ENCODE data around the gene WEE1. TPM values are rescaled to one million over a fixed set of nuclear protein-coding genes. Genes with fewer than 3 reads are reported as not detected.
"Not testable (repeated sequence)": the region's sequence is repeated elsewhere in the genome, so short reads cannot be mapped to it uniquely, and the experiment has no call there.

WEE1 gene
- 10 to 100 TPM; 89.4 to 93.1 (median 91.1) TPM for polyA plus RNA-seq (ENCODE audit: insufficient read length in 3 of 3)

DNA sequence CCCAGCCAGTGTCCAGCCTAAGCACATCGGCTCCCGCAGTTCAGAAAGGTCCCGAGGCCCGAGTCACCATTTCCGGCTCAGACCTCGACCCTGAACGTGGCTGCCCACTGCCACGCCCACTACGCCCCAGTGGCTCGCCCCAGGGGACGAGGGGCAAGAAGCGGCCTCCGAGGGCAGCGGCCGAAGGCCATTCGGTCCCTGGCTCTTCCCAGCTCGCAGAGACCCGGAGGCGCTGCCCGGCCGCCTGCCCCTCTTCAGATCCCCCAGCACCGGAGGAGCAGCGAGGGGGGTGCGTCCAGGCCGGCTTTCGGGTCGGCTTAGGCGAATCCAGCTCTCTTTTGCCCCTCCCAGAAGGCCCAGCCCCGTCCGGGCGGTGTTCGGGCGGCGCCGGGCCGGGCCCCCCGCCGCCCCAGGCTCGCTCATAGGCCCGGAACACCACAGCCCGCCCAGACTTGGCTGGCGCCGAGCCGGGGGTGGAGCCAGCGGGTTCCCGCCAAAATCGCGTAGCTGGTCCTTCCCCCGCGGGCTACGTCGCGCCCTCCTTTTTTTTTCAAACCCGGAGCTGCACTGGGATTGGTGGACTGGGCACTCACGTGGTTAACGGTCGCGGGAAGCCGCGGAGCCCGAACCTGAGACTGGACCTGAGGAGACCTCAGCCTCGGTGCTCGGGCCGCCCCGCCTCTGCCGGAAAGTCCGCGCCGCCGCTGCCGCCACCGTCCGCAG lies at the start of gene WEE1:
Gene WEE1, plus strand, starts transcription at position 619 of the 723 bp plus-strand sequence. CDS start 264 bp downstream, outside the sequence.
- peak; percentile 89 to 96 (median 93) for DNase-seq (ENCODE audit: low read depth in 3 of 3, low spot score in 2 of 3)

DNA sequence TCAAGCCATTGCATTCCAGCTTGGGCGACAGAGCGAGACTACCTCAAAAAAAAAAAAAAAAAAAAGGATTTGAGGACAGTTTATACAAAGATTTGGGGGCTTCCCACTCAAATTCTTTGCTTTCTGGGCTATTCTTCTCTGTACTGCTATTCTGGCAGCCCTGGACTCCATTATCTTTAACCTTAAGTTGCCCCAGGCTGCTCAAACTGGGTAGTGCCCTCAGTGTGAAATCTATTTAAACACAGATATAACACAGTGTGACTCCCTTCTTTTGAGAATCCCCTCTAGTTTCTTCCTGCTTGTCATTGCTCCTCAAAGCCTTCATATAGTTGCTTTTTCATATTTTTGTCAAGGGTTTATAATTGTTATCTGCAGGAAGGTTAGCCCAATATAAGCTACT lies 49.5 kb upstream of the WEE1 start:
- DNase-seq (ENCODE audit: low read depth in 3 of 3, low spot score in 2 of 3), result no peak

DNA sequence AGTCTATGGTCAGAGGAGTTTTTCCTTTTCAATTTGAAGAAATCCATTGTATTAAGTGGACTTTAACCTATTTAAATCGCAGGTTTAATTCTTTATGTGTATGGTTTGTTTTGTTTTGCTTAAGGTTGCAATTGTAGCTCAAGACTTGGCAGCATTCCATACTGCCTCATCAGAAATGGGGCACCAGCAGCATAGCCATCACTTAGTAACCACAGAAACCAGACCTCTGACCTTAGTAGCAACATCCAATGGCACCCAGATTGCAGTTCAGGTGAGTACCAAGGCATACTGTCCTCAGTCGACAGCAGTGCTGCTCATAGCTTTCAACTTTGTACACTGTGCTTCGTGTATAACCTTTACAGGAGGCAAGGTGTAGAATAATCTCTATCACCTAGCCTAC lies 48.4 kb upstream of the WEE1 start:
- no peak for DNase-seq (ENCODE audit: low read depth in 3 of 3, low spot score in 2 of 3)

DNA sequence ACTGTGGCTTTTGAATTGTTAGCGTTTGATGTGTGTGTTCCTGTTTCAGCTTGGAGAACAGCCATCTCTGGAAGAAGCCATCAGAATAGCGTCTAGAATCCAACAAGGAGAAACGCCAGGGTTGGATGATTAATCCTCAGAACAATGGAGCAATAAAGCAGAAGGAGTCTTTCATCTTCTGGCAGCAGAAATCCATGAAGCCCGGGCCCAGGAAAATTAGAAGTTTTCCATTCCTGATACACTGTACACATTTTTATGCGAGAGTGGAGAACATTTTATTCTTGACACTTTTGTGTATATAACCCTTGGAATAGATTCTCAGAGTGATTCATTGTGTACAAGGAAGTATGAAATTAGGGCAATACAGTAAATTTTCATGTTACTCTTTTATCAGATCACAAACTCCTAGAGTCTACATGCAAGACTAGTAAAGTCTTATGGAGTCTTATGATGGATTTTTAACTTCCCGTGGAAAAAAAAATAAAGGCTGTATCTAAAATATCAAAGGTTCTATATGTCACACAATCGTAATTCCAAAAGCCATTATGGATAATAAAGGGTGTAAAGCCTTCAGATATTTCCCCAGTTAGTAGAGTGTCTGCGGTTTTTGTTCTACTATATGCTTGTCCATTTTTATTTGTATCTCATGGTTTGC lies 45.9 kb upstream of the WEE1 start:
- peak in 2 of 3 donors; percentile 44 to 52 for DNase-seq (ENCODE audit: low read depth in 3 of 3, low spot score in 2 of 3)

DNA sequence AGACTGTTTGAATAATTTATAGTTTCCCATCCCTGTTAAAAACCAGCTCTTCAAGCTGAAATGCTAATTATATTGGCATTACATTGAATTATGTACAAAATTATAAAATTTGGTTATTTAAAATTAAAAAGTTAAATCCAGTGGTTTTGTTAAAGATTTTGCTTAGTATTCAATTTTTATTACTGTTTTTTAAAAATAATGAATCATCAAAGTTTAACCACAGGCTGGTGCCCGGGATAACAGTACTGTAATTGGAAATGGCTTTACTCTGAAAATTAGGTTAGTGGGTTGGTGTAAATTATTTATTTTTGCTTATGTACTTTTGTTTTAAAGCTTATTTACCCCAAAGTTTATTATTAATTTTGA lies 45.4 kb upstream of the WEE1 start:
- no peak for DNase-seq (ENCODE audit: low read depth in 3 of 3, low spot score in 2 of 3)

DNA sequence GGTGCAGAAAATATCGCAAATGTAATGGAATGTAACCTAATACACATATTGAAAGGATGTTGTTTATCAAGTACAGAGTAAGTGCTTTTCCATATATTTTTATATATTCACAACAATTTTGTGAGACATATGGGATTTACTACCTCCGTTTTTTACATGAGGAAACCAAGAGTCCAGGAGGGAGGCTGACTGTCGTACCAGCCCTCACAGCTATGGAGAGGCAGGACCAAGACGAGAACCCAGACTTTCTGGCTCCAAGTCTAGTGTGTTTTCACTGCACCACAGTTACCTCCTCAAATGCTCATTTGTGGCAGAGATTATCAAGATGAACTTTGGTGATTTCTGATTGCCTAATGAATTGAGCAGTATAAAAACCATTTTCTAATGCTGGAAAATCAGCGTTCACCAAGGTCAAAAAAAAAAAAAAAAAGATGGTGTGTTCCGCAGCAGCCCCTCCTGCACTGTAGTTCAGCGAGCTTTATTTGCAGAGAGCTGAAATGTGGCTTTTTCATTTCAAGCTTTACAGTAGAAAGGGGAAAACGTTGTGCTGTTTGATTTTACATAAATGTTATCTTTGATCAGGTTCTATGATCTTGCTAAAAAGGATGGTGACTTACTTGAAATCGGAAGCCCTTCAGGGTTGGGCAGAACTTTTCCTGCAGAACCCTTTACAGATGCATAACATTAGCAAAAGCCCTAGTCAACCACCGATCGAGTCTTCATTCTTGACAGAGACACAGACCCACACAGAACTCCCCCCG lies 44.7 kb upstream of the WEE1 start:
- DNase-seq (ENCODE audit: low read depth in 3 of 3, low spot score in 2 of 3), result no peak

DNA sequence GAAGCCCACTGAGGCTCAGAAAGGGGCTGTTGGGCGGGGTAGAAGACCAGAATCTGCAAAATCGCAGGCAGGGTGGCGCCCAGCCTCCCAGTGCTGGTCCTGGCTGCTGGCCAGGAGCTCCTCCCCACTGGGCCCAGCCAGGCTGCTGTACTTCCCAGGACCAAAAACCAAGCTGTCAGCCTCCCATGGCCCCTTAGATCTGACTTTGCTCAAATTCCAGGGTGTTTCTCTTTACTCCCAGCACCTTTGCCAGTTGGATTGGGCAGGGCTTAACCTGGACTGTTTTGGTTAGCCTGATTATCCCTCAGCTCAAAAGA lies 44.2 kb upstream of the WEE1 start:
- DNase-seq (ENCODE audit: low read depth in 3 of 3, low spot score in 2 of 3), result no peak

DNA sequence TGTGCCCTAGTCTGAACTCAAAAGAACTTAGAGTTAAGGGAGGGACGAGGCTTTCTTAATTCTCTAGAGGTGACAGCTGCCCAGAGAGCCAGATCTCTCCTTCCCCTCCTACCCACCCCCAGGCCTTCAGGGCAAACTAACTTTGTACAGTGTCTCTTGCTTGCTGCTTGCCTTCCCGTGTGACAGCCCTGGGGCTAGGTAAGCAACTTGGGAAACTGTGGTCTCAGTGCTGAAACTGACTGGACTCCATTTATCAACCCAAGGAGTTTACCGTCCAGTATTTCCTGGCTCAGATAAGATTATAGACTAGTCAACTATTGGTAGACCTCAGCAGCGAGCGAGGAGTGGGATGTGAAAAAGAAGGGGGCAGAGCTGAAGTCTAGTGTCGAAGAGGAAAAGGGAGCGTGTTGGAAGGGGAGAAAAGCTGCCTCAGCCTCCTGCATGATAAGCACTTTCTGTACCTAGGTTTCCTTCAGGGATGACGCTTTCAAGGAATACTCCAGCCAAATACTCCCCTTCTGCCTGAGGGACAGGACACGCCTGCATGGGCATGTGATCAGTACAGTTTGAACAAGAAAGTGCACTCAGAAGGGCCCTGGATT lies 43.3 kb upstream of the WEE1 start:
- no peak for DNase-seq (ENCODE audit: low read depth in 3 of 3, low spot score in 2 of 3)

DNA sequence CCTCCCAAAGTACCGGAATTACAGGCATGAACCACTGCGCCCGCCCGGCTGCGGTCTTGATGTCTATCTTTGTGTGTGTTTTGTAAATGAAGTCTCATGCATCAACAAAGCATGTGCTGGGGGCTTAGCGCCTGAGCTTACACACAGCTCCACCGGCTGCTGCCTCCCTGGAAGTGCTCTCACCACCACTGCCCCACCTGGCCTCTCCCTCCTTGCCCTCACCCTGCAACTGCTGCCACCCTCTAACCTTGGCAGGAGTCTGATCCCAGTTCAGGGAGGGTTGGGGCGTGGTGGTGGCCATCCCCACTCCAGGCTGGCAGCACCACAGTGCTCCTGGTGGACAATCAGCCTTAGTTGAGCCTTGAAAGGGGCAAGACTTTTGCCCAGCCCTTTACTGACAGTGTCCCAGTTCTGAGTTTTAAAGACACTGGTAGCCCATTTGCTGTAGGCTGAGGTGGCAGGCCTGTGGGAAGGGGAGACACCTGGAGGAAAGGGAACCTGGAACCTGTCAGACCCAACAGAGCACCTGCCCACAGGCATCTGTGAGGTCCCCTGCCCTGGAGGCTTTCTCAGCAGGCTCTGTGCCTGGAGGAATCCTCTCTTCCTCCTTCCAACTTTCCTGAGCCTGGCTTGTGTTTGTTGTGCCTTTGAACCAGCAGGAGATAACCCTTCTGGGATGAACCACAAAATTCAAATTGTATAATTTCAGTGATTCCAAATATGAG lies 42.4 kb upstream of the WEE1 start:
- no peak for DNase-seq (ENCODE audit: low read depth in 3 of 3, low spot score in 2 of 3)

DNA sequence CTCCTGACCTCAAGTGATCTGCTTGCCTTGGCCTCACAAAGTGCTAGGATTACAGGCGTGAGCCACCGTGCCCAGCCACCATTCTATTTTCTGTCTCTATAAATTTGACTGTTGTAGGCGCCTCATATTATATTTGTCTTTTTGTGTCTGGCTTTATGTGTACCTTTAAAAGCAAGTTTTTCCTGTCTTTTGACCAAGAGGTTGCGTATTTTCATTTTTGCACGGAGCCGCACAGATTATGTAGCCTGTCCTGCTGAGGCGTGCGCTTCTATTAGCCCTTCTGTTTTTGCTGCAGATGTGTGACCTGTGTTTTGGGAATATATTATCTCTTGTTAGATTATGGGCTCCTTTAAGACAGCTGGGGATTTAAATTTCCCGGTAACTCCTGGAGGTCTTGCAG lies 40.4 kb upstream of the WEE1 start:
- DNase-seq (ENCODE audit: low read depth in 3 of 3, low spot score in 2 of 3), result no peak

DNA sequence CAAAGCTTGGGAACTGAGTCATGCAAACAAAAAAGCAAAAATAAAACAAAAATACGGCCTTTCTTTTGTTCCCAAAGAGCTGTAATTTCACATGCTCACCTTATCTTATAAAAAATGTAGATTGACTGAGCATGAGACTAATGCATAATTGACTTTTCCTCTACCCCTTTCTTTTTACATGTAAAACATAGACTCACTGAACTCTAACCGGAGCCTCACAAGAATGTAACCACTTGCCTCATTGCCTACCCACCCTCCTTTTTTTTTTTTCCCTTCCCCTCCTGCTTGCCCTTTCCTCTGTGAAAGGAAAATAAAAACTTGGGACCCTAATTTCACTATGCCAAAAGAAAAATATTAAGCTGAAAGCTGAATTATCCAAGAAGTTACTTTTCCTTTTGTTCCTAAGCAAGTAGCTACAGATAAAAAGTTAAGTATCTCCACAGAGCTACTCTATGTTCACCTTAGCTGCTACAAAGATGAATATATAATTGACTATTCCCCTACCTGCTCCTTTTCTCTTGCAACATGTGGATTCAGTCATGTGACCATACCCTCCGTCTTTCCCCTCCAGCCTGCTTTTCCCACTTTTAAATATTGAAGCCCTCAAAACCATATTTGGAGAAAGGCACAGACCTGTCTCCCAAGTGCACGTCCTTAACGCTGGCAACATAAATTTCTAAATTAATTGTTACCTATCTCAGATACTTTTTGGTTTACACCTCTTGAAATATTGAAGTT lies 39.6 kb upstream of the WEE1 start:
- no peak for DNase-seq (ENCODE audit: low read depth in 3 of 3, low spot score in 2 of 3)

DNA sequence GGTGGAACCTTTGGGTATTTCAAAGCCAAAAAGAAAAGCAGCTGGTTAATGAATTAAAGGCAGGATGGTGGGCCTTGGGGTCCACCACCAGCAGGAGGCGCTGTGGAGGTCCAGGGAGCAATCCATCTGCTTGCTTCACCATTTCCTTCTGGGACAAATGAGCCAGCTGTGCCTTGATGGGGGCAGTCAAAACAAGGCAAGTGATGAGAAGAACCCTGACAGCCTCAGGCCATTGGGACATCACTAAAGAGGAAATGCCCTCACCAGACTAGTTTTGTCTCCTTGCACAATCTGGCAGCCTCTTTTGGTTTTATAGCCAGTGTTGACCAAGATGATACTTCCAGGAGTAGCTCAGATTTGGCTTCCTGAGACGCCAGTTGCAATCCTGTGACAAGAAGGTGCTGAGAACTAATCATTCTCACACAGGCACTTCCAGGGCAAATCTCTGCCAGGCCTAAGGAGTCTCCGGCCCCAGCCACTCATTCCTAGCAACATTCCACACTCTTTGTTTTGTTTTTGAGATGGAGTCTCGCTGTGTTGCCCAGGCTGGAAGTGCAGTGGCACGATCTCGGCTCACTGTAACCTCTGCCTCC lies 38.2 kb upstream of the WEE1 start:
- no peak for DNase-seq (ENCODE audit: low read depth in 3 of 3, low spot score in 2 of 3)

DNA sequence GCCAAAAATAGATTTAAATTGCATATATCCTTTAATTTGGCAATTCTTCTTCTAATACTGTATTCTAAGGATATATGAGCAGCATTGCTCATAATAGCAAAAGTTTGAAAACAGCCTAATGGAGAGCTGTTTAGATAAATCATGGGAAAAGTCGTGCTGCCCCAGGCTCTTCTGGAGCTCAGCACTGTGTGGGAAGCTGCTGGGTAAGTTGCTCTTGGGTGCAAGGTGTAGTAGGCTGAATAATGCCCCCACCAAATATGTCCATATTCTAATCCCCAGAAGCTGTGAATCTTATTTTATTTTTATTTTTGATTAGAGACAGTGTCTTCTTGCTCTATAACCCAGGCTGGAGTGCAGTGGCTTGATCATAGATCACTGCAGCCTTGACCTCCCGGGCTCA lies 34.9 kb upstream of the WEE1 start:
- DNase-seq (ENCODE audit: low read depth in 3 of 3, low spot score in 2 of 3), result no peak

DNA sequence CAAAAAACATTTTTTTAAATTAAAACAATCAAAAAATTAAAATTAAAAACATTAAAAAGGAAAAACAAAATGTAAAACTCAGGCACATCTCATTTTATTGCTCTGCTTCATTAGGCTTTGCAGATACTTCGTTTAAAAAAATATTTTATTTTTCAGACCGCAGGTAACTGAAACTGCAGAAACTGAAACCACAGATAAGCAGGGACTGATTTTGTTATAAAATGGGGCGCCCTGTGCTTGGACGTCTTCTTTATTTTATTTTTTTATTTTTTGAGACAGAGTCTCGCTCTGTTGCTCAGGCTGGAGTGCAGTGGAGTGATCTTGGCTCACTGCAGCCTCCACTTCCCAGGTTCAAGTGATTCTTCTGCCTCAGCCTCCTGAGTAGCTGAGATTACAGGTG lies 24.3 kb upstream of the WEE1 start:
- DNase-seq (ENCODE audit: low read depth in 3 of 3, low spot score in 2 of 3), result not testable (repeated sequence)

DNA sequence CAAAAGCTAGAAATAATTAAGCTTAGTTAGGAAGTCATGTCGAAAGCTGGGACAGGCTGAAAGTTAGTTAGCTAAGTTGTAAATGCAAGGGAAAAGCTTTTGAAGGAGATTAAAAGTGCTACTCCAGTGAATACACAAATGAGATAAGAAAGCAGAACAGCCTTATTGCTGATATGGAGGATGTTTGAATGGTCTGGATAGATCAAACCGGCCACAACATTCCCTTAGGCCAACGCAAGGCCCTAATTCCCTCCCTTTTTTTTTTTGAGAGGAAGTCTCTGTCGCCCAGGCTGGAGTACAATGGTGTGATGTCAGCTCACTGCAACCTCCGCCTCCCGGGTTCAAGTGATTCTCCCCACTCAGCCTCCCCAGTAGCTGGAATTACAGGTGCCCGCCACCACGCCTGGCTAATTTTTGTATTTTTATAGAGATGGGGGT lies 23.3 kb upstream of the WEE1 start:
- no peak for DNase-seq (ENCODE audit: low read depth in 3 of 3, low spot score in 2 of 3)

DNA sequence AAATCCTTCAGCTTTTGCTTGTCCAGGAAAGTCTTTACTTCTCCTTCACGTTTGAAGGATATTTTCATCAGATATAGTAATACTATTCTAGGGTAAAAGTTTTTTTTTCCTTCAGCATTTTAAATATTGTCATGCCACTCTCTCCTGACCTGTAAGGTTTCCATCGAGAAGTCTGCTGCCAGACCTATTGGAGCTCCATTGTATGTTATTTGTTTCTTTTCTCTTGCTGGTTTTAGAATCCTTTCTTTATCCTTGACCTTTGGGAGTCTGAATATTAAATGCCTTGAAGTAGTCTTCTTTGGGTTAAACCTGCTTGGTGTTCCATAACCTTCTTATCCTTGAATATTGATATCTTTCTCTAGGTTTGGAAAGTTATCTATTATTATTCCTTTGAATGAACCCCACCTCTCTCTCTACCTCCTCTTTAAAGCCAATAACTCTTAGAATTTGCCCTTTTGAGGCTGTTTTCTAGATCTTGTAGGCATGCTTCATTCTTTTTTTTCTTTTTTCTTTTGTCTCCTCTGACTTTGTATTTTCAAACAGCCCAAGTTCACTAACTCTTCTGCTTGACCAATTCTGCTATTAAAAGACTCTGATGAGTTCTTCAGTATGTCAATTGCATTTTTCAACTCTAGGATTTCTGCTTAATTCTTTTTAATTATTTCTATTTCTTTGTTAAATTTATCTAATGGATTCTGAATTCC lies 12.0 kb upstream of the WEE1 start:
- DNase-seq (ENCODE audit: low read depth in 3 of 3, low spot score in 2 of 3), result no peak

DNA sequence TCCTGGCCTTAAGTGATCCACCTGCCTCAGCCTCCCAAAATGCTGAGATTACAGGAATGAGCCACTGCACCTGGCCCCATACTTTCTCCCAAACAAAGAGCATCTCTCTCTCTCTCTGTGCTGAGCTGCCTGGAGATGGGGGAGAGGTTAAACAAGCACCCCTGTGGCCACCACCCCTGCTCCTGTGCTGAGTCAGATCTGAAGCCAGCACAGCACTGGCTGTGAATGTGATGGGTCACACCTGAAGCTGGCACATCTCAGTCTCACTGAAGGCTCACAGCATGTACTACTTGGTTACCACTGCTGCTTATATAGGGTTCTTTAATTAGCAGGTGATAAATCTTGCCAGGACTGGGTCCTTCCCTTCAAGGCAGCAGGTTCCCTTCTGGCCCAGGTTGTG lies 10.8 kb upstream of the WEE1 start:
- DNase-seq (ENCODE audit: low read depth in 3 of 3, low spot score in 2 of 3), result no peak

DNA sequence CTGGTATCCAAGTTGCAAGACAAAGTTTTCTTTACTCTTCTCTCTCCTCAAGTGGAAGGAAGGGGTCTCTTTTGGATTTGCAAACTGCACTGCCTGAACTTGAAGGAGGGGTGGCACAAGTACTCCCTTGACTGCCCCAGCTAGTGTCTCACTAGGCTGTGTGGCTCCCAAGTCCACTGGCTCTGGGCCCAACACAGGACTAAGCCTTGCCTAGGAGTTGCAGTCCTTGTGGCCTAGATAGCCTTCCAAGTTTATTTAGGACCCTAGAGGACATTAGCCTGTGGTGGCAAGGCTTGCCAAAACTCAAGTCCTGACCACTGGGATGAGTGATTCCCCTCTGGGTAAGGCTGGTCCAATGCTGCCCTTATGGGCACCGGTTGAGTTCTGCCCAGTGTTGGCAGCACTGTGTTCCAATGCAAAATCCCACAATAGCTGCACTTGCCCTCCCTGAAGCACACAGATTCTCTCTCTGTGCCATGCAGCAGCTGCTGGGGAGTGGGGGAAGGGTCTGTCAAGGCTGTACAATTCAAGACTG lies 10.2 kb upstream of the WEE1 start:
- DNase-seq (ENCODE audit: low read depth in 3 of 3, low spot score in 2 of 3), result no peak

Data from right renal cortex interstitium (tissue), 3 donors.